Peyer's patch (tissue), 4 donors: ENCODE measurements around the gene CADM3.

Experiments used
- POLR2A ChIP-seq, 2 donors: fragments of 450-650 bp; IDR thresholded peaks; one replicate each; pipeline ENCODE4 v1.5.1; 2017; ENCODE audit warnings: antibody characterized with exemption in 2 of 2, mild to moderate bottlenecking in 2 of 2, moderate library complexity in 2 of 2
- TF ChIP-seq, protein P1 (sequence below), 6 experiments: fragments of 450-650 bp in 4 of 6; fragments of 200-600 bp in 2 of 6; sonication (generic) in 1 of 6; IDR thresholded peaks; one replicate each; pipeline ENCODE4 v1.5.1; 2017 to 2019; ENCODE audit warnings: antibody characterized with exemption in 6 of 6, mild to moderate bottlenecking in 3 of 6, moderate library complexity in 1 of 6

DNA sequence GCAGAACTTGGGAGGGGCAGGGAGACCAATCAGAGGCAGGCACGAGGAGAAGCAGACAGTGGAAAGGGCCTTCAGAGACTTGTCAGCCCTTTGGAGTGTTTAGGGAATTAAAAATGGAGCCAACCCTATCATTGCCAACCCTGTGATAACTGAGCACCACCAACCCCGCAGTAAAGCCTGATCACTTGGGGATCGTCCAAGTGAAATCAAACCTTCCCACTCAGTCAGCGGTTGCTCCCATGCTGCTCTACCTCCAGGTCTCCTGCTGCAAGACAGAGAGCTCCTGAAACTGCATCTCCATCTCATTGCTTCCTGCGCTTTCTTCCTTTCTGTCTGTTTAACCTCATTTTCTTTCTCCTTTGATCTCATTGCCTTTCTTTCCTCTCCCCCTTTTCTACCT lies 28.5 kb downstream of the CADM3 start:
- TF ChIP-seq, protein P1, sequence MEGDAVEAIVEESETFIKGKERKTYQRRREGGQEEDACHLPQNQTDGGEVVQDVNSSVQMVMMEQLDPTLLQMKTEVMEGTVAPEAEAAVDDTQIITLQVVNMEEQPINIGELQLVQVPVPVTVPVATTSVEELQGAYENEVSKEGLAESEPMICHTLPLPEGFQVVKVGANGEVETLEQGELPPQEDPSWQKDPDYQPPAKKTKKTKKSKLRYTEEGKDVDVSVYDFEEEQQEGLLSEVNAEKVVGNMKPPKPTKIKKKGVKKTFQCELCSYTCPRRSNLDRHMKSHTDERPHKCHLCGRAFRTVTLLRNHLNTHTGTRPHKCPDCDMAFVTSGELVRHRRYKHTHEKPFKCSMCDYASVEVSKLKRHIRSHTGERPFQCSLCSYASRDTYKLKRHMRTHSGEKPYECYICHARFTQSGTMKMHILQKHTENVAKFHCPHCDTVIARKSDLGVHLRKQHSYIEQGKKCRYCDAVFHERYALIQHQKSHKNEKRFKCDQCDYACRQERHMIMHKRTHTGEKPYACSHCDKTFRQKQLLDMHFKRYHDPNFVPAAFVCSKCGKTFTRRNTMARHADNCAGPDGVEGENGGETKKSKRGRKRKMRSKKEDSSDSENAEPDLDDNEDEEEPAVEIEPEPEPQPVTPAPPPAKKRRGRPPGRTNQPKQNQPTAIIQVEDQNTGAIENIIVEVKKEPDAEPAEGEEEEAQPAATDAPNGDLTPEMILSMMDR (IDR thresholded peaks at IDR 0.05) = no peak
- TF ChIP-seq POLR2A (IDR thresholded peaks at IDR 0.05) = no peak
